Liver (tissue), 2 donors: ENCODE data around the gene CFAP77.

Source experiments
- FOXA1 ChIP-seq: IDR thresholded peaks from 2 replicates; pipeline ENCODE4 v1.6.1; 2016; ENCODE audit warnings: antibody characterized with exemption
- TF ChIP-seq, protein P1 (sequence below): IDR thresholded peaks from 2 replicates; pipeline ENCODE4 v1.6.1; 2016; ENCODE audit warnings: antibody characterized with exemption
- TF ChIP-seq, protein P2 (sequence below): IDR thresholded peaks from 2 replicates; pipeline ENCODE4 v1.6.1; 2016; ENCODE audit warnings: antibody characterized with exemption
- TF ChIP-seq, protein P3 (sequence below): IDR thresholded peaks from 2 replicates; pipeline ENCODE4 v1.6.1; 2016; ENCODE audit warnings: antibody characterized with exemption, mild to moderate bottlenecking
- TF ChIP-seq, protein P4 (sequence below): fragments of 150-350 bp; IDR thresholded peaks from 2 replicates; pipeline ENCODE4 v1.5.1; 2017; ENCODE audit warnings: improper control_type of control experiment, low read depth, low read length; ENCODE audit not compliant: missing input control
- donor health status: healthy.

DNA sequence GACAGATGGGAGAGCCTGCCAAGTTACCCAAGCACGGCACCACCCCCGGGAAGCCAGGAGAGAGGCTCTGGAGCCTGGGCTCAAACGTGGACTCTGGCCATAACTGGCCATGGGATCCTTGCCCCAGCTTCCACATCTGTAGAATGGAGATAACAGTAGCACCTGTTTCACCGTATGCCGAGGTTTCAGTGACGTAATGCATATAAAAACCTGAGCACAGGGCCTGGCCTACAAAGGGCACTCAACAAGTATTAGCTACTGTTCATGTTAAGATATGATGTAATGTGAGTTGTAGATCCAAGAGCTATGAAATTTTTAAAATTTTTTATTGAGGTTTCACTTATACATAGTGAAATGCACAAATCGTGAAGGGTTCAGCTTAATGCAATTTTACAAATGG lies 90.2 kb downstream of the CFAP77 start:
- no peak for TF ChIP-seq FOXA1
- TF ChIP-seq, protein P1, sequence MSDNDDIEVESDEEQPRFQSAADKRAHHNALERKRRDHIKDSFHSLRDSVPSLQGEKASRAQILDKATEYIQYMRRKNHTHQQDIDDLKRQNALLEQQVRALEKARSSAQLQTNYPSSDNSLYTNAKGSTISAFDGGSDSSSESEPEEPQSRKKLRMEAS = no peak
- TF ChIP-seq, protein P2, sequence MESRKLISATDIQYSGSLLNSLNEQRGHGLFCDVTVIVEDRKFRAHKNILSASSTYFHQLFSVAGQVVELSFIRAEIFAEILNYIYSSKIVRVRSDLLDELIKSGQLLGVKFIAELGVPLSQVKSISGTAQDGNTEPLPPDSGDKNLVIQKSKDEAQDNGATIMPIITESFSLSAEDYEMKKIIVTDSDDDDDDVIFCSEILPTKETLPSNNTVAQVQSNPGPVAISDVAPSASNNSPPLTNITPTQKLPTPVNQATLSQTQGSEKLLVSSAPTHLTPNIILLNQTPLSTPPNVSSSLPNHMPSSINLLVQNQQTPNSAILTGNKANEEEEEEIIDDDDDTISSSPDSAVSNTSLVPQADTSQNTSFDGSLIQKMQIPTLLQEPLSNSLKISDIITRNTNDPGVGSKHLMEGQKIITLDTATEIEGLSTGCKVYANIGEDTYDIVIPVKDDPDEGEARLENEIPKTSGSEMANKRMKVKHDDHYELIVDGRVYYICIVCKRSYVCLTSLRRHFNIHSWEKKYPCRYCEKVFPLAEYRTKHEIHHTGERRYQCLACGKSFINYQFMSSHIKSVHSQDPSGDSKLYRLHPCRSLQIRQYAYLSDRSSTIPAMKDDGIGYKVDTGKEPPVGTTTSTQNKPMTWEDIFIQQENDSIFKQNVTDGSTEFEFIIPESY = no peak
- TF ChIP-seq, protein P3, sequence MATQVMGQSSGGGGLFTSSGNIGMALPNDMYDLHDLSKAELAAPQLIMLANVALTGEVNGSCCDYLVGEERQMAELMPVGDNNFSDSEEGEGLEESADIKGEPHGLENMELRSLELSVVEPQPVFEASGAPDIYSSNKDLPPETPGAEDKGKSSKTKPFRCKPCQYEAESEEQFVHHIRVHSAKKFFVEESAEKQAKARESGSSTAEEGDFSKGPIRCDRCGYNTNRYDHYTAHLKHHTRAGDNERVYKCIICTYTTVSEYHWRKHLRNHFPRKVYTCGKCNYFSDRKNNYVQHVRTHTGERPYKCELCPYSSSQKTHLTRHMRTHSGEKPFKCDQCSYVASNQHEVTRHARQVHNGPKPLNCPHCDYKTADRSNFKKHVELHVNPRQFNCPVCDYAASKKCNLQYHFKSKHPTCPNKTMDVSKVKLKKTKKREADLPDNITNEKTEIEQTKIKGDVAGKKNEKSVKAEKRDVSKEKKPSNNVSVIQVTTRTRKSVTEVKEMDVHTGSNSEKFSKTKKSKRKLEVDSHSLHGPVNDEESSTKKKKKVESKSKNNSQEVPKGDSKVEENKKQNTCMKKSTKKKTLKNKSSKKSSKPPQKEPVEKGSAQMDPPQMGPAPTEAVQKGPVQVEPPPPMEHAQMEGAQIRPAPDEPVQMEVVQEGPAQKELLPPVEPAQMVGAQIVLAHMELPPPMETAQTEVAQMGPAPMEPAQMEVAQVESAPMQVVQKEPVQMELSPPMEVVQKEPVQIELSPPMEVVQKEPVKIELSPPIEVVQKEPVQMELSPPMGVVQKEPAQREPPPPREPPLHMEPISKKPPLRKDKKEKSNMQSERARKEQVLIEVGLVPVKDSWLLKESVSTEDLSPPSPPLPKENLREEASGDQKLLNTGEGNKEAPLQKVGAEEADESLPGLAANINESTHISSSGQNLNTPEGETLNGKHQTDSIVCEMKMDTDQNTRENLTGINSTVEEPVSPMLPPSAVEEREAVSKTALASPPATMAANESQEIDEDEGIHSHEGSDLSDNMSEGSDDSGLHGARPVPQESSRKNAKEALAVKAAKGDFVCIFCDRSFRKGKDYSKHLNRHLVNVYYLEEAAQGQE = no peak
- TF ChIP-seq, protein P4, sequence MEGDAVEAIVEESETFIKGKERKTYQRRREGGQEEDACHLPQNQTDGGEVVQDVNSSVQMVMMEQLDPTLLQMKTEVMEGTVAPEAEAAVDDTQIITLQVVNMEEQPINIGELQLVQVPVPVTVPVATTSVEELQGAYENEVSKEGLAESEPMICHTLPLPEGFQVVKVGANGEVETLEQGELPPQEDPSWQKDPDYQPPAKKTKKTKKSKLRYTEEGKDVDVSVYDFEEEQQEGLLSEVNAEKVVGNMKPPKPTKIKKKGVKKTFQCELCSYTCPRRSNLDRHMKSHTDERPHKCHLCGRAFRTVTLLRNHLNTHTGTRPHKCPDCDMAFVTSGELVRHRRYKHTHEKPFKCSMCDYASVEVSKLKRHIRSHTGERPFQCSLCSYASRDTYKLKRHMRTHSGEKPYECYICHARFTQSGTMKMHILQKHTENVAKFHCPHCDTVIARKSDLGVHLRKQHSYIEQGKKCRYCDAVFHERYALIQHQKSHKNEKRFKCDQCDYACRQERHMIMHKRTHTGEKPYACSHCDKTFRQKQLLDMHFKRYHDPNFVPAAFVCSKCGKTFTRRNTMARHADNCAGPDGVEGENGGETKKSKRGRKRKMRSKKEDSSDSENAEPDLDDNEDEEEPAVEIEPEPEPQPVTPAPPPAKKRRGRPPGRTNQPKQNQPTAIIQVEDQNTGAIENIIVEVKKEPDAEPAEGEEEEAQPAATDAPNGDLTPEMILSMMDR = no peak
